Measurements from ENCODE around the gene BBLN.

BBLN gene

GRCh38 chr9:128145536-128145935, 14.5 kb upstream of the BBLN start:
- in situ Hi-C loops (cut with MboI; ENCODE audit: low sequenced_read_pairs) = no loop called here

DNA sequence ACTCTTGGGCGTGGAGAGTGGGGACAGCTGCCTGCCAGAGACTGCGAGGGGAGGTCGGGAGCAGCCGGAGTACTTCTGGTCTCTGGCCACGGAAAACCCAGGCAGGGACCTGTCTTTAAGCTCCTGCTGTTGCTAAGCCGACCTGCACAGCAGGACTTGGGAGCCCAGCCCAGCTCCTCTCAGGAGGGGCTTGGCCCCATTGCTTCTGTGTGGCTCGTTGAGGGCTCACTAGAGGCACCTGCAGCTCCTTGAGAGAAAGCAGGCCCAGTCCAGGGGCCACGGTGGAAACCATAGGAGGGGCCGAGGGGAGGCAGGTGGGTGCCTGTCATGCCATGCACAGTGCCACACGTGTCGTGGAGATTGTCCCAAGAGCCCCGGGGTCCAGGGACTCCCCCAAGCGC, 14.1 kb upstream of the BBLN start:
- H3K36me3 ChIP-seq (replicated peaks) = no peaks in the 10 kb centered on the region
- no peak for DNase-seq (ENCODE audit: low spot score in 2 of 2)

More at GRCh38 chr9:128145536-128145935, 14.5 kb upstream of the BBLN start:
- Histone ChIP-seq H3K9me3 (no peaks in the 10 kb centered on the region), H3K27me3 (ENCODE audit: low read depth) (no peaks in the 10 kb centered on the region), H3K36me3 (replicated peaks) (no peaks in the 10 kb centered on the region), H3K4me3 (no peak overlapping the region), H3K4me1 (no peaks in the 10 kb centered on the region)
- no peak for DNase-seq (ENCODE audit: low spot score in 2 of 2)

DNA sequence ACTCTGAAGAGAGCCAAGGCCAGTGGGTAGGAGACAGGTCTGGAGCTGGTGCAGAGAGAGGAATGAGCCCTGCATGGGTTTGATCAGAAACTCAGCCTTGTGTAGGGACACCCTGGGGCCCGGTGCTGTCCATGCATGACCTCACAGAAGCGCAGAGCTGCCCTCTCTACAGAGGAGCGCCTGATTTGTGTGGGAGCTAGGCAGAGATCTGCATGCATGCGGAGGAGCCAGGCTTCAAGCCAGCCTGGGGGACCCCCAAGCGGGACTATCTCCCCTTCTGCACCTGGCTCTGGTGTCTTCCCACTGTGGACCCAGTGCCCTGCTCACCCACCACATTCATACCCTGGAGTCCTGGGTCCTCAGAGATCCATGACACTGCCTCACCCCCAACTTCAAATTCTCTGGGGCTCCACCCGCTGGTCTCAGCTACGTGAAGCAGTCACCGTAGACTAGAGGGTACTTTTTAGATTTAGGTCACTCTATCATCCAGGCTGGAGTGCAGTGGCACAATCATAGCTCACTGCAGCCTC, 13.4 kb upstream of the BBLN start:
- Histone ChIP-seq H3K27me3 (ENCODE audit: low read depth) (no peaks in the 10 kb centered on the region), H3K4me1 (no peaks in the 10 kb centered on the region), H3K4me3 (no peak overlapping the region), H3K9me3 (no peaks in the 10 kb centered on the region), H3K36me3 (replicated peaks) (no peaks in the 10 kb centered on the region)
- in situ Hi-C loops (cut with MboI; ENCODE audit: low sequenced_read_pairs) = no loop called here
- no peak for DNase-seq (ENCODE audit: low spot score in 2 of 2)

More for the DNA sequence above, 14.1 kb upstream of the BBLN start:
- no peaks in the 10 kb centered on the region for H3K27me3 ChIP-seq (ENCODE audit: low read depth)
- H3K4me3 ChIP-seq = no peak overlapping the region
- no peaks in the 10 kb centered on the region for H3K4me1 ChIP-seq
- no peaks in the 10 kb centered on the region for H3K9me3 ChIP-seq
- in situ Hi-C loops (cut with MboI; ENCODE audit: low sequenced_read_pairs) = no loop called here

DNA sequence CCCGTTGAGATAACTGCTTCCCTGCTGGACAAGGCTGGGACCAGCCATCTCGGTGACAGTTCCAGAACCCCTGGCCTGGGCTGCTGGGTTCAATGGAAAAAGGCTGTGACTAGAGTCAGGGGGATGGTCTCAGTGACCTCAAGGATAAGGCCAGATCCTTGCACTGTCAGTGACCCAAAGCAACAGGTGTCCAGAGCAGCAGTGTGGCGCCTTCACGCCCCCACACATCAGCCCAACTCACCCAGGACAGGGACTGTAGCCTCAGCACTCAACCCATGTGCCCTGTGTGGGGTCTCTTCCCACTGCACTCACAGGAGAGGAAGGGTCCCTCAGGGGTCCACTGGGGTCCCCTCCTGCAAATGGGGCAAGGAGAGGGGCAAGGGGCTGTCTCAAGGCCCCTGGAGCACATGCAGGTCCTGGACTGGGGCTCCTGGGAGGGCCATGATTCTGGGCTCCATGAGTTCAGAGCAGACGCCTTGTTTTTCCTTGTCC, 11.5 kb upstream of the BBLN start:
- Histone ChIP-seq H3K4me1 (no peaks in the 10 kb centered on the region), H3K36me3 (replicated peaks) (no peaks in the 10 kb centered on the region), H3K9me3 (no peaks in the 10 kb centered on the region), H3K27me3 (ENCODE audit: low read depth) (no peaks in the 10 kb centered on the region), H3K4me3 (no peak overlapping the region)
- no peak for DNase-seq (ENCODE audit: low spot score in 2 of 2)
- in situ Hi-C loops (cut with MboI; ENCODE audit: low sequenced_read_pairs) = no loop called here

GRCh38 chr9:128149001-128149701, 10.9 kb upstream of the BBLN start, which contains the start of gene LCN2:
Gene LCN2 (plus strand): TSS chr9:128149453. CDS start chr9:128149526, 73 bp downstream.
- no peak within 1 kb of the TSS for H3K4me3 ChIP-seq
- in situ Hi-C loops (cut with MboI; ENCODE audit: low sequenced_read_pairs) = no loop called here
- no peak for DNase-seq (ENCODE audit: low spot score in 2 of 2)
- no peaks in the 10 kb centered on the region for H3K36me3 ChIP-seq (replicated peaks)
- no peaks in the 10 kb centered on the region for H3K9me3 ChIP-seq
- H3K27me3 ChIP-seq (ENCODE audit: low read depth) = no peaks in the 10 kb centered on the region
- no peaks in the 10 kb centered on the region for H3K4me1 ChIP-seq

- Histone ChIP-seq H3K9me3 (no peaks in the 10 kb centered on the region), H3K4me3 (no peak overlapping the region), H3K36me3 (replicated peaks) (no peaks in the 10 kb centered on the region), H3K27me3 (ENCODE audit: low read depth) (no peaks in the 10 kb centered on the region), H3K4me1 (no peaks in the 10 kb centered on the region)
- in situ Hi-C loops (cut with MboI; ENCODE audit: low sequenced_read_pairs) = no loop called here
- no peak for DNase-seq (ENCODE audit: low spot score in 2 of 2)
Observed at GRCh38 chr9:128149951-128150593, 10.0 kb upstream of the BBLN start.

DNA sequence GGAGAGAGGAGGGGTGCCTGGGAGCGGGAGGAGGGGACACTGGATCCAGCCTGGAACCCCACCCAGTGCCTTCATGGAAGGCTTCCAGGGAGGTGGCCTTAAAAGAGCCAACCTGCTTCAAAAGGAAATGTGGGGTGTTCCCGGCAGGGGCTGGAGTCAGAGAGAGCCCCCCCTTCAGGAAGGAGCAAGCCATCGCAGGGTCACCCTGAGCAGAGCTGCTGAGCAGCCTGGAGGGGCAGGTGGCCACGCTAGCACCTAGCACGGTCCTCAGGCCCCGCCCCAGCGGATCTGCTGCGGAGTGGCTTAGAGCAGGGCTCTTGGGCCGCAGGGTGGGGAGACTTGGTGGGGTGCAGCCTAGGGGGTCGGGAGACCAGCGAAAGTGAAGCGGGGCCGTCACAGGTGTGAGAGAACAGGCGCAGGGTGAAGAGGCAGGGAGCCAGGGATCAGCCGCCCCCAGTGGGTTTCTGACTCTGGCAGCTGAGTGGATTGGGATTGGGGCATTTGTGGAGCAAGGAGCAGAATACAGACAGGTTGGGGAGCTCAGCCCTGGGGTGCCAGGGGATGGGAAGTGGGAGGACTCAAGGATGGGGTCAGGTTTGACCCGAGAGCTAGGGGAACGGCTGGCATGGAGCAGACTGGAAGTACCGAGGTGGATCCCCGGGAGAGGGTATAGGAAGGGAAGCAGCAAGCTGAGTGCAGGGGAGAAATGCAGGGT, 9.3 kb upstream of the BBLN start:
- Histone ChIP-seq H3K9me3 (no peaks in the 10 kb centered on the region), H3K36me3 (replicated peaks) (no peaks in the 10 kb centered on the region), H3K27me3 (ENCODE audit: low read depth) (no peaks in the 10 kb centered on the region), H3K4me3 (no peak overlapping the region), H3K4me1 (no peaks in the 10 kb centered on the region)
- in situ Hi-C loops (cut with MboI; ENCODE audit: low sequenced_read_pairs) = no loop called here
- peak in 1 of 2 experiments; percentile 60 for DNase-seq (ENCODE audit: low spot score in 2 of 2)

DNA sequence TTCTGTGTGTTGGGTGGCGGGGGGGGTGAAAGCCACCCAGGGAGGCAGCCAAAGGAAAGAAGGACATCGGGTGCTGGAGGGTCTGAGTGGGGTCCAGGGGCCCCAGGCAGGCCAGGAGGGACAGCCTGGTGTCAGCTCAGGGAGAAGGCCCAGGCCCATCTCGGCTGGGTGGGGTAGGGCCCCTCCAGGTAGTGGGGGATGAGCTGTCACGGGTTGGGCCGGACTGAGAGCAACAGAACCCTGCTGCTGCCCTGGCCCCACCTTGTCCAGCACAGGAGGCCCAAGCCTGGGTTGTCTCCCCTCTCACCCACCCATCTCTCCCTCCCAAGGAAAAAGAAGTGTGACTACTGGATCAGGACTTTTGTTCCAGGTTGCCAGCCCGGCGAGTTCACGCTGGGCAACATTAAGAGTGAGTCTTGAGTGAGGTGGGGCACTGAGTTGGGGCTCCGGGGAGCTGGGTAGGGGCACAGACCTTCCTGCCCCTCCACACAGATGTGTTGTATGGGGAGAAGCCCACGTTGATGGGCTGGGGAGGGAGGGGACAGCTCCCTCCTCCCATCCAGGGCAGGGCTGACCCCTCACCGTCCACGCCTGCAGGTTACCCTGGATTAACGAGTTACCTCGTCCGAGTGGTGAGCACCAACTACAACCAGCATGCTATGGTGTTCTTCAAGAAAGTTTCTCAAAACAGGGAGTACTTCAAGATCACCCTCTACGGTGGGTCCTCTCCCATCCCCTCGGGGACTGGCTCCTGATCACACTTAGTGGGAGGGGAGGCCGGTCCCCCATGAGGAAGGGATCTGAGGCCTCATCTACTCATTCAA, 8.5 kb upstream of the BBLN start:
- no peaks in the 10 kb centered on the region for H3K36me3 ChIP-seq (replicated peaks)
- H3K4me1 ChIP-seq = no peaks in the 10 kb centered on the region
- H3K27me3 ChIP-seq (ENCODE audit: low read depth) = no peaks in the 10 kb centered on the region
- no peak for DNase-seq (ENCODE audit: low spot score in 2 of 2)
- in situ Hi-C loops (cut with MboI; ENCODE audit: low sequenced_read_pairs) = no loop called here
- H3K4me3 ChIP-seq = no peak overlapping the region
- H3K9me3 ChIP-seq = no peaks in the 10 kb centered on the region

GRCh38 chr9:128152133-128153059, 7.7 kb upstream of the BBLN start:
- H3K4me1 ChIP-seq = no peaks in the 10 kb centered on the region
- no peak for DNase-seq (ENCODE audit: low spot score in 2 of 2)
- in situ Hi-C loops (cut with MboI; ENCODE audit: low sequenced_read_pairs) = no loop called here

GRCh38 chr9:128153060-128153946, 6.8 kb upstream of the BBLN start:
- in situ Hi-C loops (cut with MboI; ENCODE audit: low sequenced_read_pairs) = no loop called here
- no peaks in the 10 kb centered on the region for H3K27me3 ChIP-seq (ENCODE audit: low read depth)
- no peaks in the 10 kb centered on the region for H3K4me1 ChIP-seq

More at GRCh38 chr9:128152133-128153059, 7.7 kb upstream of the BBLN start:
- Histone ChIP-seq H3K36me3 (replicated peaks) (no peaks in the 10 kb centered on the region), H3K27me3 (ENCODE audit: low read depth) (no peaks in the 10 kb centered on the region), H3K4me3 (no peak overlapping the region), H3K9me3 (no peaks in the 10 kb centered on the region)

DNA sequence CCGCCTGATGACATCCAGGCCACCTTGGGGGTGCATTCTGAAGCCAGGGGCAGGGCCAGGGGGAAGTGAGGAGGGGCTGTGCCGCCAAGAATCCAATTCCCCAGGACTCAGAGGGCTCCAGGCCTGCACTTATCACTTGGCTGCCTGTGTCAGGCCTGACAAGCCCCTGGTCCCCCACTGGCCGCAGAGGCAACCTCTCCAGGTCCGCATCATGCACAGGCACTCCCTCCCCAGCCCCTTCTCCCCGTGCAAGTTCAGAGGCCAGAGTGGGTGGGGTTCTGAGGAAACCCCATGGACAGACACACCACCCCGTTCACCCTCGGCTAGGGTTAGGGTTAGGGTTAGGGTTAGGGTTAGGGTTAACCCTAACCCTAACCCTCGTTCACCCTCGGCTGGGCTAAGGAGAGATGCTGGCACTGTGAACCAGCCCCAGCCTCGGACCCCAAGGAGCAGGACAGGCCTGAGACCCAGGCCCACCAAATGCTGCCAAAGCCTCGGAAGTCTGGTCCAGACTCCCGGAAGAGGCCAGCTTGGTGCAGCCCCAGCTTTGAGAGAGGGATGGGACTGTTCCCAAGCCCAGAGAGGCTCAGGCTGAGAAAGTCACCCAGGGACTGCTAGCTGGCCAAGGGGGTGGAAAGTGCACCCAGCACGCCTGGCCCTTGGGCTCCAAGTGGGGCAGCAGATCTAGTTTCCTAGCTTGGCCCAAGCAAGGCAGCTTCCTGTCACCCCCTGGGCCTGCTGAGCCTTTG, 5.9 kb upstream of the BBLN start:
- no peak for DNase-seq (ENCODE audit: low spot score in 2 of 2)
- in situ Hi-C loops (cut with MboI; ENCODE audit: low sequenced_read_pairs) = no loop called here
- Histone ChIP-seq H3K27me3 (ENCODE audit: low read depth) (no peaks in the 10 kb centered on the region), H3K36me3 (replicated peaks) (no peaks in the 10 kb centered on the region), H3K4me3 (no peak overlapping the region), H3K9me3 (no peaks in the 10 kb centered on the region), H3K4me1 (no peaks in the 10 kb centered on the region)

More at GRCh38 chr9:128153060-128153946, 6.8 kb upstream of the BBLN start:
- no peaks in the 10 kb centered on the region for H3K36me3 ChIP-seq (replicated peaks)
- no peak overlapping the region for H3K4me3 ChIP-seq
- DNase-seq (ENCODE audit: low spot score in 2 of 2) = no peak
- no peaks in the 10 kb centered on the region for H3K9me3 ChIP-seq
